ENCODE data around the gene CEMIP. TPM values are rescaled to one million over a fixed set of nuclear protein-coding genes. Genes with fewer than 3 reads are reported as not detected.

Gene CEMIP
- total RNA-seq, 2 experiments from 2014 or later, result not detected

GRCh38 chr15:80976851-80977250 lies 197.7 kb downstream of the CEMIP start:
- H3K36me3 ChIP-seq (ENCODE audit: insufficient read depth, low read length), result peaks cover 45% of the 10 kb centered on the region
- peaks cover 57% of the 10 kb centered on the region for H3K36me3 Mint-ChIP-seq (ENCODE audit: low read depth)
- H3K9me3 ChIP-seq (ENCODE audit: control insufficient read depth in 1 of 2, insufficient read depth in 1 of 2, low read length in 2 of 2), result no peaks in the 10 kb centered on the region
- H3K4me1 ChIP-seq (ENCODE audit: insufficient read depth, low read length), result peaks cover 12% of the 10 kb centered on the region
- intact Hi-C loops (cut with DNase I, micrococcal nuclease), result loop anchor here (1.0 to 5.0 kb wide), 4 partner anchors 131 to 1395 kb away; no protein-coding TSS in a partner anchor
- peak overlapping the region; percentile 34 for H3K27ac Mint-ChIP-seq
- TF ChIP-seq CTCF (IDR thresholded peaks at IDR 0.05), result no peak
- CTCF ChIA-PET, result interaction anchor here (1.0 to 1.5 kb wide), 3 partner anchors 14 to 289 kb away, joined by 3 to 6 read pairs (median 3); no protein-coding TSS in a partner anchor
- no peaks in the 10 kb centered on the region for H3K27me3 Mint-ChIP-seq
- peaks cover 42% of the 10 kb centered on the region for H3K4me1 Mint-ChIP-seq (ENCODE audit: low read depth)
- DNase-seq (no peak), ATAC-seq (ENCODE audit: poor library complexity) (no peak)
- POLR2A ChIA-PET, result no interaction called here
- H3K27me3 ChIP-seq (ENCODE audit: control insufficient read depth in 1 of 2, insufficient read depth in 2 of 2, low read length in 2 of 2), result no peaks in the 10 kb centered on the region
- H3K4me3 ChIP-seq (ENCODE audit: low read length), result no peak overlapping the region
- no peak overlapping the region for H3K27ac ChIP-seq (ENCODE audit: low read depth in 1 of 2, low read length in 2 of 2)
- no peaks in the 10 kb centered on the region for H3K9me3 Mint-ChIP-seq
- H3K4me3 Mint-ChIP-seq, result no peak overlapping the region

DNA sequence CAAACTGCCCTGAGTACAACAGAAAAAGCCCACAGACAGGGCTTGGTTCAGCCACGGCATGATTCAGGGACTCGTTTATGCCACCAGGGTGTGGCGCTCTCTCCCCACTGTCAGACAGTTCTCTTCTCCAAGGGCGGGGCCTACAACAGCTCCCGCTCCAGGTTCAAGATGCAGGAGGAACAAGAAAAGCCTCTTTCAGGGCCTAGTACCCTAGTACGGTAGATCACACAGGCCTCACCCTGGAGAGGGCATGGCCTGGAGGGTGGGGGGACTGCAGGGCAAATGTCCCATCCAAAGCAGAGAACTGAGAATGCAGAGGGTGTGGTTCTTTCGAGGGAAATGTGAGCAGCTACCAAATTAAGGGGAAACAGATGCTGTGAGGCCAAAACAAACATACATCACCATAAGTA lies 198.5 kb downstream of the CEMIP start:
- Histone ChIP-seq H3K36me3 (ENCODE audit: insufficient read depth, low read length) (peaks cover 51% of the 10 kb centered on the region), H3K27ac (ENCODE audit: low read depth in 1 of 2, low read length in 2 of 2) (no peak overlapping the region), H3K9me3 (ENCODE audit: control insufficient read depth in 1 of 2, insufficient read depth in 1 of 2, low read length in 2 of 2) (no peaks in the 10 kb centered on the region), H3K27me3 (ENCODE audit: control insufficient read depth in 1 of 2, insufficient read depth in 2 of 2, low read length in 2 of 2) (no peaks in the 10 kb centered on the region), H3K4me3 (ENCODE audit: low read length) (no peak overlapping the region), H3K4me1 (ENCODE audit: insufficient read depth, low read length) (peaks cover 13% of the 10 kb centered on the region)
- TF ChIP-seq CTCF (IDR thresholded peaks at IDR 0.05), result no peak
- Mint-ChIP-seq H3K27ac (peak overlapping the region; percentile 34), H3K4me1 (ENCODE audit: low read depth) (peaks cover 50% of the 10 kb centered on the region), H3K4me3 (no peak overlapping the region), H3K27me3 (no peaks in the 10 kb centered on the region), H3K9me3 (no peaks in the 10 kb centered on the region), H3K36me3 (ENCODE audit: low read depth) (peaks cover 59% of the 10 kb centered on the region)
- ATAC-seq (ENCODE audit: poor library complexity) (peak; percentile 51), DNase-seq (peak in 10 of 14 experiments; percentile 21 to 71 (median 42))
- CTCF ChIA-PET, result interaction anchor here (1.0 to 1.5 kb wide), 4 partner anchors 14 to 289 kb away, joined by 3 to 6 read pairs (median 4); no protein-coding TSS in a partner anchor
- POLR2A ChIA-PET, result interaction anchor here (0.6 kb wide), 1 partner anchor 23 kb away, joined by 3 read pairs; the partner anchor contains the start of gene TLNRD1
- intact Hi-C loops (cut with DNase I, micrococcal nuclease), result loop anchor here (1.0 to 5.0 kb wide), 4 partner anchors 131 to 1395 kb away; no protein-coding TSS in a partner anchor

DNA sequence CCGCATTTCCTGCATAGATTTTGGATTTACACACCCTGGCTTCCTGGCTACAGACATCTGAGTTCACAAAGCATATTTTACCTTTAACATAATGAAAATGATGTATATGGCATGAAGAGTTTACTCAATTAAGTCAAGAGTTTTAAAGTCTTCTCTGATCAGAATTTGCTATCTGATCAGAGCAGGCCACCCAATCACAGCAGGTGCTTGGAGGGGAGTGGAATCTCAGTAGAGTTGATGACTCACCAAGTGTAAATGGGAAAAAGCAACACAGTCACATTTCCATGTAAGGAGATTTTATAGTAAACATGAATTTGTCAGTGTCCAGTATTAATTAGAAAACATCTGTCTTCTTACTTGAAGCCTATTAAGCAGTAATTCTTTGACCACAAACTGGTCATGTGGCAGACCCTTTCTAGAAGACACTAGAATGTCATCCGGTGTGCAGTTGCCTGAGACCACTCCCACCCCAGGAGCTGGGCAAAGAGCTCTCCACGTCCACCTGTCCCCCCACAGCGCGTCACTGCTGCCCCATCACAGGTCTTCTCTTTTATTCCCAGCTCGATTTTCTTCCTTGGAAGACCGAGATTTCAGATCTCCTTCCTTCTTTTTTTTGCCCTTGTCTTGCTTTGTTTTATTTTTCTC lies 199.6 kb downstream of the CEMIP start:
- intact Hi-C loops (cut with DNase I, micrococcal nuclease), result loop anchor here (5.0 kb wide), 2 partner anchors 288 to 1393 kb away; no protein-coding TSS in a partner anchor
- ChIA-PET CTCF (interaction anchor here (0.7 kb wide), 1 partner anchor 134 kb away, joined by 3 read pairs; no protein-coding TSS in a partner anchor), POLR2A (no interaction called here)
- DNase-seq, result no peak
- Mint-ChIP-seq H3K9me3 (no peaks in the 10 kb centered on the region), H3K27ac (peak overlapping the region; percentile 42), H3K36me3 (ENCODE audit: low read depth) (peaks cover 65% of the 10 kb centered on the region), H3K27me3 (no peaks in the 10 kb centered on the region), H3K4me1 (ENCODE audit: low read depth) (peaks cover 59% of the 10 kb centered on the region), H3K4me3 (no peak overlapping the region)
- no peak overlapping the region for H3K27ac ChIP-seq (ENCODE audit: low read depth in 1 of 2, low read length in 2 of 2)
- H3K27me3 ChIP-seq (ENCODE audit: control insufficient read depth in 1 of 2, insufficient read depth in 2 of 2, low read length in 2 of 2), result no peaks in the 10 kb centered on the region
- ATAC-seq (ENCODE audit: poor library complexity), result no peak
- peaks cover 53% of the 10 kb centered on the region for H3K36me3 ChIP-seq (ENCODE audit: insufficient read depth, low read length)
- peaks cover 17% of the 10 kb centered on the region for H3K4me1 ChIP-seq (ENCODE audit: insufficient read depth, low read length)
- TF ChIP-seq CTCF (IDR thresholded peaks at IDR 0.05), result no peak
- no peak overlapping the region for H3K4me3 ChIP-seq (ENCODE audit: low read length)
- H3K9me3 ChIP-seq (ENCODE audit: control insufficient read depth in 1 of 2, insufficient read depth in 1 of 2, low read length in 2 of 2), result no peaks in the 10 kb centered on the region
